Coronary artery (tissue), 2 donors: ENCODE results near the gene HMGXB3.

Experiments
- DNase-seq: peaks from one replicate; pipeline ENCODE4 v3.0.0-alpha.2; 2017; ENCODE audit warnings: low spot score
- H3K27ac ChIP-seq, 2 donors: fragments of 200-600 bp; sonication (generic); one replicate each; pipeline ENCODE4 v1.5.1; 2016 to 2019
- H3K4me3 ChIP-seq: fragments of 200-600 bp; sonication (generic); 2 replicates; pipeline ENCODE4 v1.5.1; 2016; ENCODE audit warnings: mild to moderate bottlenecking, moderate library complexity
- CTCF ChIP-seq: fragments of 200-600 bp; sonication (generic); IDR thresholded peaks from one replicate; pipeline ENCODE4 v1.5.1; 2019; ENCODE audit warnings: antibody characterized with exemption

The HMGXB3 gene

GRCh38 chr5:150058480-150059126 lies 58.1 kb downstream of the HMGXB3 start:
- no peak for TF ChIP-seq CTCF
- DNase-seq = no peak
- H3K27ac ChIP-seq = peak overlapping the region in 1 of 2 donors; percentile 21
- no peak overlapping the region for H3K4me3 ChIP-seq

DNA sequence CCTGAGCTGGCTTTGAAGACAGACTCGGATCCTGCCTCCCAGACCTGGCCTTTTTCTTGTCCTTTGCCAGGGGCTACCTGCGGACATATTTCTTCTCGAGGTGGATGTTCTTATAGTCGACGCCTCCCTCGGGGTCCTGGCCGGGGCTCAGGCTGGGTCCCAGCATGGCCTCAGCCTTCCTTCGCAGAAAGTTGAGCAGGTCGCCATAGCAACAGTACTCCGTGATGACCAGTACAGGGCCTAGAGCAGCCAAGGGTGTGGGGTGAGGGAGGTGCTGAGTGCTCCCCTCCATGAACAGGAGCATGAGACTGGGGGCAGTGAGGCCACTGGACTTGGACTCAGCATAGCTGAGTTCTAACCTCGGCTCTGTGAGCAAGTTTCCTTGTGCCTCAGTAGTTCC lies 59.1 kb downstream of the HMGXB3 start:
- TF ChIP-seq CTCF = no peak
- DNase-seq = no peak
- H3K27ac ChIP-seq = no peak overlapping the region
- no peak overlapping the region for H3K4me3 ChIP-seq

DNA sequence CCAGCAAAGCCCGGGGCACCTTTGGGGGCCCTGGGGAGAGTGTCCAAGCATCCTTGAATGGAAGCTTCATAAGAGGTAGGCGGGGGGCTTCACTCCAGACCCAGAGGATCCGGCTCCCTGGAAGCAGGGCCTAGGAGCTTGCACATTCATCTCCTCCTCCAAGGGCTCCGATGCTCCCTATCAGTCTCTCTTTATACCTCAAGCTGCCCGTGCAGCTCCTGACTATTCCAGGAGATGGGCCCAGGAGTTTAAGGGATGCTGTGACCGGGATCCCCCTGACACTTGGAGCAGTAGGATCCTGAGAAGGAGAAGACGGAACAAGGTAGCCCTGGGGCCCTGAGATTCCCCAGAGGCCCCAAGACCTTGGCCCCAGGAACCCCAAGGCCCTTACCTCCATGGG lies 59.9 kb downstream of the HMGXB3 start:
- TF ChIP-seq CTCF = no peak
- H3K4me3 ChIP-seq = no peak overlapping the region
- DNase-seq = no peak
- H3K27ac ChIP-seq = no peak overlapping the region

DNA sequence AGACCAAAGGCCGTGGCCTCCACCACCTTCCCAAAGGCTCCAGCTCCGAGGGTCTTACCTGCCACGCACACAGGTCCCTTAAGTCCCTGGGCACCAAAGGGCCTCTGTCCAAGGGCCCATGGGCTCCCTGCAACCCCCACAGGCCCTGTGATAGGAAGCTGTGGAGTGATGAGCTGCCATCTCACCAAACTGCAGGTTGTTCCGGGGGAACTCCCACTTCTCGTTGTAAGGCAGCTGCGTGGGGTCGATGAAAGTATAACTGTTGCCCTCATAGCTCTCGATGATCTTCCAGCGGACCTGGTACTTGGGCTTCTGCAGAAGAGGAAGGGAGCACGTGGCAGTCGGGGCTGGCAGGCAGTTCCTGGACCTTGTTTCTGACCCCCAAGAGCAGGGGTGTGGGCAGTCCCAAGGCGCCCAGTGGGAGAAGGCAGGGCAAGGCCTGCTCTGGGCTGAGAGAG lies 61.0 kb downstream of the HMGXB3 start:
- Histone ChIP-seq H3K27ac (peak overlapping the region in 1 of 2 donors; percentile 5), H3K4me3 (no peak overlapping the region)
- no peak for DNase-seq
- no peak for TF ChIP-seq CTCF

DNA sequence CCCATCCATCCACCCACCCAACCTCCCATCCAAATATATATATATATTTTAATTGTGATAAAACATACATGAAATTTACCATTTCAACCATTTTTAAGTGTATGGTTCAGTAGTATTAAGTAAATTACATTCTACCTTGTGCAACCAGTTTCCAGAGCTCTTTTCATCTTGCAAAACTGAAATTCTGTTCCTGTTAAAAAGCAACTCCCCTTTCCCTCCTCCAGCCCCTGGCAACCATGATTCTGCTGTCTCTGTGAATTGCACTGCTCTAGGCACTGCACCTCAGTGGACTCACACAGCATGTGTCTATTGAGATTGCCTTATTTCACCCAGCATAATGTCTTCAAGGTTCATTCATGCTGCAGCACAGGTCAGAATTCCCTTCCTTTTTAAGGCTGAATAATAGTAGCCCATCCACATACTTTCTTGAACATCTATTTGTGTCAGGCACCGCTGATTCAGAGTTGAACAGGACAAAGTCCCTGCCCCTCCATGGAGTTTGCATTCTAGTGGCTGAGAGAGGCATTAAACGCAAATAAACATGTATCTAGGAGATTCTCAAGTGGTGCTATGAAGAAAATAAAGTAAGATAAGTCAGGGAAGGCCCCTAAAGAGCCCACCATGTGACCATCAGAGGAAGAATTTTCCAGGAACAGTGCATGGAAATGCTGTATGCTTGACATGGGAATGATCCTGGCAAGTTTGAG lies 61.8 kb downstream of the HMGXB3 start:
- Histone ChIP-seq H3K27ac (peak overlapping the region in 1 of 2 donors; percentile 26), H3K4me3 (no peak overlapping the region)
- DNase-seq = no peak
- no peak for TF ChIP-seq CTCF

- no peak for DNase-seq
- H3K27ac ChIP-seq = peak overlapping the region in 1 of 2 donors; percentile 26
- no peak overlapping the region for H3K4me3 ChIP-seq
- no peak for TF ChIP-seq CTCF
These were observed 63.1 kb downstream of the HMGXB3 start for GRCh38 chr5:150063638-150064037.
